ENCODE data around the gene SLC25A20. TPM values are rescaled to one million over a fixed set of nuclear protein-coding genes. Genes with fewer than 3 reads are reported as not detected.
A peak's percentile ranks its signal among the peaks of the same experiment; 100 is the strongest.

The SLC25A20 gene
- total and polyA plus RNA-seq, 2 of the 4 experiments (the other 2 are of a cell fraction), result 23.8 to 27.1 TPM

- H3K4me2 ChIP-seq (ENCODE audit: low read depth, low read length), result no peak overlapping the region
- no peak overlapping the region for H4K8ac ChIP-seq (ENCODE audit: low read depth in 2 of 2, low read length in 2 of 2)
- H3K14ac ChIP-seq (replicated peaks; ENCODE audit: low read depth, low read length), result no peak overlapping the region
- H2AFZ ChIP-seq (replicated peaks; ENCODE audit: low read length, poor library complexity), result no peak overlapping the region
- no peak overlapping the region for H3K18ac ChIP-seq (ENCODE audit: low read depth, low read length)
- no peak overlapping the region for H3K27ac ChIP-seq (ENCODE audit: insufficient read depth, low read length)
- no peak overlapping the region for H2BK20ac ChIP-seq (ENCODE audit: low read depth, low read length)
- in situ Hi-C loops (cut with MboI; ENCODE audit: low sequenced_read_pairs), result no loop called here
- no peak for TF ChIP-seq CTCF (conservative IDR thresholded peaks at IDR 0.05; ENCODE audit: low read depth, low read length)
- no peak for TF ChIP-seq BHLHE40 (IDR thresholded peaks at IDR 0.05; ENCODE audit: low read depth, low read length)
- no peak for TF ChIP-seq POLR2A (IDR thresholded peaks at IDR 0.05; ENCODE audit: low read depth, low read length)
- no peak for TF ChIP-seq RCOR1 (IDR thresholded peaks at IDR 0.05; ENCODE audit: insufficient replicate concordance, low read length)
- TF ChIP-seq RAD21 (IDR thresholded peaks at IDR 0.05; ENCODE audit: low read length), result no peak
- ATAC-seq (ENCODE audit: low read depth) (peak; percentile 92), DNase-seq (peak; percentile 62)
- no peak overlapping the region for H3K9ac ChIP-seq (ENCODE audit: low read depth, low read length)
- no peak overlapping the region for H2BK15ac ChIP-seq (ENCODE audit: low read depth, low read length)
- H3K23ac ChIP-seq (ENCODE audit: low read depth, low read length), result no peak overlapping the region
- peaks cover under 1% of the 10 kb centered on the region; the same call in 1 of the 2 replicates for H3K4me1 ChIP-seq (ENCODE audit: control insufficient read depth, insufficient read depth, low read length)
- no peak overlapping the region for H2AK5ac ChIP-seq (ENCODE audit: low read depth, low read length)
- H2BK120ac ChIP-seq (ENCODE audit: low read depth, low read length), result no peak overlapping the region
- no peaks in the 10 kb centered on the region for H3K9me1 ChIP-seq (ENCODE audit: insufficient read depth, low read length)
- no peak overlapping the region for H2BK5ac ChIP-seq (ENCODE audit: low read depth, low read length, poor library complexity, severe bottlenecking)
- no peak overlapping the region for H3K56ac ChIP-seq (ENCODE audit: extremely low read depth, insufficient read depth, low read length)
- BruUV-seq (replicated peaks), result no TSS peak
- H3K79me1 ChIP-seq (ENCODE audit: low read depth in 1 of 2, low read length in 2 of 2), result peaks cover 22 to 45% of the 10 kb centered on the region in 2 experiments
- no peak overlapping the region for H4K91ac ChIP-seq (ENCODE audit: insufficient read depth, low read depth, low read length)
- no peak overlapping the region for H2AK9ac ChIP-seq (replicated peaks; ENCODE audit: low read depth, low read length, poor library complexity)
- no peak overlapping the region for H3K4me3 ChIP-seq (ENCODE audit: insufficient read depth, low read depth, low read length)
- 0 out of 2 replicates have a peak, but pooled peaks cover under 1% of the 10 kb centered on the region for H3K9me3 ChIP-seq (ENCODE audit: control insufficient read depth, insufficient read depth, low read length)
- intact Hi-C loops (cut with micrococcal nuclease), result no loop called here
- peaks cover 19% of the 10 kb centered on the region for H4K20me1 ChIP-seq (ENCODE audit: insufficient read depth, low read length)
- H3K4ac ChIP-seq (ENCODE audit: low read depth, low read length), result no peak overlapping the region
- H3K36me3 ChIP-seq (ENCODE audit: control insufficient read depth, insufficient read depth, low read length), result peaks cover 2% of the 10 kb centered on the region
- dilution Hi-C loops (cut with HindIII; ENCODE audit: low sequenced_read_pairs, unreplicated experiment), result no loop called here
- CTCF ChIA-PET, result no interaction called here
- no peak overlapping the region for H4K5ac ChIP-seq (ENCODE audit: low read depth, low read length)
- H3K27me3 ChIP-seq (ENCODE audit: control insufficient read depth, insufficient read depth, low read length), result no peaks in the 10 kb centered on the region
- POLR2A ChIA-PET (ENCODE audit: unreplicated experiment), result interaction anchor here (0.6 kb wide), 1 partner anchor 37 kb away, joined by 3 read pairs; no protein-coding TSS in a partner anchor
Observed at GRCh38 chr3:48938156-48938555, 39.5 kb upstream of the SLC25A20 start.
